ENCODE results near the gene TM9SF3.

The TM9SF3 gene

GRCh38 chr10:96616961-96617360, 30.1 kb upstream of the TM9SF3 start:
- Histone ChIP-seq H3K4me3 (ENCODE audit: low read depth, low read length) (no peak overlapping the region), H3K27me3 (no peaks in the 10 kb centered on the region), H3K36me3 (no peaks in the 10 kb centered on the region), H3K4me1 (peaks cover 10% of the 10 kb centered on the region), H3K9me3 (no peaks in the 10 kb centered on the region)
- TF ChIP-seq CTCF (IDR thresholded peaks at IDR 0.05; ENCODE audit: low read depth, low read length) = no peak
- no peak for DNase-seq

- TF ChIP-seq CTCF (IDR thresholded peaks at IDR 0.05; ENCODE audit: low read depth, low read length) = no peak
- peak; percentile 79 for DNase-seq
- H3K36me3 ChIP-seq = no peaks in the 10 kb centered on the region
- H3K27me3 ChIP-seq = no peaks in the 10 kb centered on the region
- no peak overlapping the region for H3K4me3 ChIP-seq (ENCODE audit: low read depth, low read length)
- H3K4me1 ChIP-seq = peaks cover 10% of the 10 kb centered on the region
- H3K9me3 ChIP-seq = no peaks in the 10 kb centered on the region
Measured at GRCh38 chr10:96614515-96614914, 27.7 kb upstream of the TM9SF3 start.

GRCh38 chr10:96613576-96613975, 26.8 kb upstream of the TM9SF3 start:
- DNase-seq = no peak
- Histone ChIP-seq H3K36me3 (no peaks in the 10 kb centered on the region), H3K4me1 (peaks cover 10% of the 10 kb centered on the region), H3K9me3 (no peaks in the 10 kb centered on the region), H3K4me3 (ENCODE audit: low read depth, low read length) (no peak overlapping the region), H3K27me3 (no peaks in the 10 kb centered on the region)
- no peak for TF ChIP-seq CTCF (IDR thresholded peaks at IDR 0.05; ENCODE audit: low read depth, low read length)

- Histone ChIP-seq H3K4me3 (ENCODE audit: low read depth, low read length) (no peak overlapping the region), H3K36me3 (no peaks in the 10 kb centered on the region), H3K4me1 (peaks cover 10% of the 10 kb centered on the region), H3K27me3 (no peaks in the 10 kb centered on the region), H3K9me3 (no peaks in the 10 kb centered on the region)
- no peak for TF ChIP-seq CTCF (IDR thresholded peaks at IDR 0.05; ENCODE audit: low read depth, low read length)
- no peak for DNase-seq
Measured at GRCh38 chr10:96612055-96612830, 25.4 kb upstream of the TM9SF3 start.

GRCh38 chr10:96610817-96611216, 24.0 kb upstream of the TM9SF3 start:
- no peak for DNase-seq
- no peak overlapping the region for H3K4me3 ChIP-seq (ENCODE audit: low read depth, low read length)
- H3K36me3 ChIP-seq = no peaks in the 10 kb centered on the region
- no peaks in the 10 kb centered on the region for H3K27me3 ChIP-seq
- TF ChIP-seq CTCF (IDR thresholded peaks at IDR 0.05; ENCODE audit: low read depth, low read length) = no peak
- peaks cover 10% of the 10 kb centered on the region for H3K4me1 ChIP-seq
- no peaks in the 10 kb centered on the region for H3K9me3 ChIP-seq

- no peak for TF ChIP-seq CTCF (IDR thresholded peaks at IDR 0.05; ENCODE audit: low read depth, low read length)
- no peak overlapping the region for H3K4me3 ChIP-seq (ENCODE audit: low read depth, low read length)
- no peaks in the 10 kb centered on the region for H3K9me3 ChIP-seq
- DNase-seq = no peak
- H3K27me3 ChIP-seq = no peaks in the 10 kb centered on the region
- no peaks in the 10 kb centered on the region for H3K36me3 ChIP-seq
- H3K4me1 ChIP-seq = peaks cover 6% of the 10 kb centered on the region
Measured at GRCh38 chr10:96609510-96609909, 22.7 kb upstream of the TM9SF3 start.
